Caco-2 (cell line): ENCODE data around the gene DPF1. TPM values are rescaled to one million over a fixed set of nuclear protein-coding genes. Genes with fewer than 3 reads are reported as not detected.

Experiments used
- BruUV-seq: library from RNA; stranded (reverse); fragments of 400-500 nt; replicated peaks from 2 replicates; lab custom pipeline; 2021; lab: Mats Ljungman, UMichigan
- CTCF ChIA-PET: fragments of 300-600 bp; sonication (Branson Sonifier 250); formaldehyde crosslinking; loops from one replicate; lab custom pipeline; 2022; ENCODE audit warnings: antibody characterized with exemption; lab: Charles Lee
- POLR2A ChIA-PET: fragments of 300-600 bp; sonication (Branson Sonifier 250); formaldehyde crosslinking; loops from one replicate; lab custom pipeline; 2022; ENCODE audit warnings: antibody characterized with exemption; lab: Charles Lee
- DNase-seq, 2 experiments: peaks; one replicate each; pipeline versions ENCODE4 v3.0.0 to v3.0.0-alpha.2; 2020 to 2022
- H3K27me3 ChIP-seq: replicated peaks from 2 replicates; pipeline ENCODE4 v1.6.0; 2011; ENCODE audit warnings: low read length; ENCODE audit not compliant: control insufficient read depth, insufficient read depth
- H3K36me3 ChIP-seq: 2 replicates; pipeline ENCODE4 v1.5.1; 2011; ENCODE audit warnings: low read length; ENCODE audit not compliant: control insufficient read depth, insufficient read depth
- H3K4me1 ChIP-seq: fragments of 250-450 bp; sonication (Bioruptor Pico); 2 replicates; pipeline ENCODE4 v1.5.1; 2020; ENCODE audit warnings: mild to moderate bottlenecking
- H3K4me3 ChIP-seq: 2 replicates; pipeline ENCODE4 v1.5.1; 2011; ENCODE audit warnings: low read depth, mild to moderate bottlenecking, control low read depth, low read length
- H3K9me3 ChIP-seq: fragments of 250-450 bp; sonication (Bioruptor Pico); 2 replicates; pipeline ENCODE4 v1.5.1; 2020; ENCODE audit warnings: mild to moderate bottlenecking, moderate library complexity
- H3K27ac Mint-ChIP-seq: one replicate; pipeline ENCODE4 v1.8.0; 2022; ENCODE audit warnings: mixed read lengths; ENCODE audit not compliant: unreplicated experiment
- H3K27me3 Mint-ChIP-seq: one replicate; pipeline ENCODE4 v1.8.0; 2022; ENCODE audit warnings: mixed read lengths; ENCODE audit not compliant: insufficient read depth, unreplicated experiment
- H3K36me3 Mint-ChIP-seq: one replicate; pipeline ENCODE4 v1.8.0; 2022; ENCODE audit warnings: mild to moderate bottlenecking, mixed read lengths; ENCODE audit not compliant: insufficient read depth, unreplicated experiment
- H3K4me1 Mint-ChIP-seq: one replicate; pipeline ENCODE4 v1.8.0; 2022; ENCODE audit warnings: low read depth, mixed read lengths; ENCODE audit not compliant: unreplicated experiment
- H3K4me3 Mint-ChIP-seq: one replicate; pipeline ENCODE4 v1.8.0; 2022; ENCODE audit warnings: mild to moderate bottlenecking, moderate library complexity, mixed read lengths; ENCODE audit not compliant: unreplicated experiment
- H3K9me3 Mint-ChIP-seq: one replicate; pipeline ENCODE4 v1.8.0; 2022; ENCODE audit warnings: mixed read lengths; ENCODE audit not compliant: unreplicated experiment
- intact Hi-C: fragments of 100-400 bp; cut with micrococcal nuclease; formaldehyde crosslinking; loops from one replicate; pipeline ENCODE4 v1.10.0; 2022; ENCODE audit not compliant: unreplicated experiment
- total RNA-seq: library from RNA; stranded (reverse); gene quantifications from 2 replicates; pipeline ENCODE4 v1.2.3, GENCODE V29; 2022
- TF ChIP-seq, protein P1 (sequence below), 2 experiments: fragments of 200-600 bp in 1 of 2; IDR thresholded peaks; 1 replicate in 1 of 2; 2 replicates in 1 of 2; pipeline versions ENCODE4 v1.5.1 to v1.8.0; 2011 to 2022; ENCODE audit warnings: antibody characterized with exemption in 1 of 2, control low read depth in 1 of 2, inconsistent platforms in 1 of 2, low read depth in 1 of 2, low read length in 1 of 2, mild to moderate bottlenecking in 1 of 2, moderate library complexity in 1 of 2; ENCODE audit not compliant: insufficient read depth in 1 of 2, severe bottlenecking in 1 of 2, unreplicated experiment in 1 of 2

The DPF1 gene
- total RNA-seq, 1 experiment from 2014 or later: 5.0 TPM

- BruUV-seq: no TSS peak
- Mint-ChIP-seq H3K27me3 (no peaks in the 10 kb centered on the region), H3K27ac (no peak overlapping the region), H3K36me3 (peaks cover 86% of the 10 kb centered on the region), H3K4me1 (no peaks in the 10 kb centered on the region), H3K4me3 (no peak overlapping the region), H3K9me3 (peaks cover 10% of the 10 kb centered on the region)
- CTCF ChIA-PET: no interaction called here
- POLR2A ChIA-PET: no interaction called here
- TF ChIP-seq, protein P1, sequence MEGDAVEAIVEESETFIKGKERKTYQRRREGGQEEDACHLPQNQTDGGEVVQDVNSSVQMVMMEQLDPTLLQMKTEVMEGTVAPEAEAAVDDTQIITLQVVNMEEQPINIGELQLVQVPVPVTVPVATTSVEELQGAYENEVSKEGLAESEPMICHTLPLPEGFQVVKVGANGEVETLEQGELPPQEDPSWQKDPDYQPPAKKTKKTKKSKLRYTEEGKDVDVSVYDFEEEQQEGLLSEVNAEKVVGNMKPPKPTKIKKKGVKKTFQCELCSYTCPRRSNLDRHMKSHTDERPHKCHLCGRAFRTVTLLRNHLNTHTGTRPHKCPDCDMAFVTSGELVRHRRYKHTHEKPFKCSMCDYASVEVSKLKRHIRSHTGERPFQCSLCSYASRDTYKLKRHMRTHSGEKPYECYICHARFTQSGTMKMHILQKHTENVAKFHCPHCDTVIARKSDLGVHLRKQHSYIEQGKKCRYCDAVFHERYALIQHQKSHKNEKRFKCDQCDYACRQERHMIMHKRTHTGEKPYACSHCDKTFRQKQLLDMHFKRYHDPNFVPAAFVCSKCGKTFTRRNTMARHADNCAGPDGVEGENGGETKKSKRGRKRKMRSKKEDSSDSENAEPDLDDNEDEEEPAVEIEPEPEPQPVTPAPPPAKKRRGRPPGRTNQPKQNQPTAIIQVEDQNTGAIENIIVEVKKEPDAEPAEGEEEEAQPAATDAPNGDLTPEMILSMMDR (IDR thresholded peaks at IDR 0.05; ENCODE audit: insufficient read depth in 1 of 2, low read depth in 1 of 2, low read length in 1 of 2, severe bottlenecking in 1 of 2, unreplicated experiment in 1 of 2): no peak
- Histone ChIP-seq H3K4me1 (no peaks in the 10 kb centered on the region), H3K36me3 (peaks cover 4% of the 10 kb centered on the region), H3K4me3 (no peak overlapping the region), H3K27me3 (no peaks in the 10 kb centered on the region), H3K9me3 (no peaks in the 10 kb centered on the region)
- no peak for DNase-seq
- intact Hi-C loops: no loop called here
These were observed 44.0 kb downstream of the DPF1 start for GRCh38 chr19:38180071-38180470.

- Mint-ChIP-seq H3K36me3 (peaks cover 78% of the 10 kb centered on the region), H3K27ac (no peak overlapping the region), H3K4me3 (no peak overlapping the region), H3K4me1 (no peaks in the 10 kb centered on the region), H3K9me3 (peaks cover 10% of the 10 kb centered on the region), H3K27me3 (no peaks in the 10 kb centered on the region)
- no peak overlapping the region for H3K4me3 ChIP-seq
- ChIA-PET POLR2A (no interaction called here), CTCF (no interaction called here)
- H3K9me3 ChIP-seq: no peaks in the 10 kb centered on the region
- H3K36me3 ChIP-seq: peaks cover 5% of the 10 kb centered on the region
- DNase-seq: no peak
- no TSS peak for BruUV-seq
- TF ChIP-seq, protein P1 (IDR thresholded peaks at IDR 0.05; ENCODE audit: insufficient read depth in 1 of 2, low read depth in 1 of 2, low read length in 1 of 2, severe bottlenecking in 1 of 2, unreplicated experiment in 1 of 2): no peak
- intact Hi-C loops: no loop called here
- H3K27me3 ChIP-seq: no peaks in the 10 kb centered on the region
- H3K4me1 ChIP-seq: no peaks in the 10 kb centered on the region
These were observed 48.6 kb downstream of the DPF1 start for GRCh38 chr19:38175422-38175821.

- Histone ChIP-seq H3K4me1 (no peaks in the 10 kb centered on the region), H3K4me3 (no peak overlapping the region), H3K27me3 (no peaks in the 10 kb centered on the region), H3K9me3 (no peaks in the 10 kb centered on the region), H3K36me3 (peaks cover 4% of the 10 kb centered on the region)
- H3K9me3 Mint-ChIP-seq: no peaks in the 10 kb centered on the region
- no peak for DNase-seq
- POLR2A ChIA-PET: no interaction called here
- H3K36me3 Mint-ChIP-seq: peaks cover 82% of the 10 kb centered on the region
- intact Hi-C loops: no loop called here
- no peaks in the 10 kb centered on the region for H3K4me1 Mint-ChIP-seq
- TF ChIP-seq, protein P1 (IDR thresholded peaks at IDR 0.05; ENCODE audit: insufficient read depth in 1 of 2, low read depth in 1 of 2, low read length in 1 of 2, severe bottlenecking in 1 of 2, unreplicated experiment in 1 of 2): no peak
- peak overlapping the region; percentile 11 for H3K27ac Mint-ChIP-seq
- no peaks in the 10 kb centered on the region for H3K27me3 Mint-ChIP-seq
- no peak overlapping the region for H3K4me3 Mint-ChIP-seq
- no TSS peak for BruUV-seq
- CTCF ChIA-PET: interaction anchor here (1.2 kb wide), 1 partner anchor 31 kb away, joined by 3 read pairs; no protein-coding TSS in a partner anchor
These were observed 50.6 kb downstream of the DPF1 start for GRCh38 chr19:38173291-38174041.
